Mucosa of gallbladder (tissue), 1 donor: ENCODE measurements around the gene TCHP. TPM values are rescaled to one million over a fixed set of nuclear protein-coding genes. Genes with fewer than 3 reads are reported as not detected.

Experiments used
- DNase-seq: peaks from one replicate; pipeline ENCODE4 v3.0.0-alpha.2; 2020; ENCODE audit warnings: low spot score
- total RNA-seq: library from RNA; stranded (reverse); gene quantifications from one replicate; pipeline ENCODE4 v1.2.1, GENCODE V29; 2021
- donor health status: DM: no; HTN: no; CAD: no.

The TCHP gene
- total RNA-seq, 1 donor from 2014 or later, result 18.8 TPM

DNA sequence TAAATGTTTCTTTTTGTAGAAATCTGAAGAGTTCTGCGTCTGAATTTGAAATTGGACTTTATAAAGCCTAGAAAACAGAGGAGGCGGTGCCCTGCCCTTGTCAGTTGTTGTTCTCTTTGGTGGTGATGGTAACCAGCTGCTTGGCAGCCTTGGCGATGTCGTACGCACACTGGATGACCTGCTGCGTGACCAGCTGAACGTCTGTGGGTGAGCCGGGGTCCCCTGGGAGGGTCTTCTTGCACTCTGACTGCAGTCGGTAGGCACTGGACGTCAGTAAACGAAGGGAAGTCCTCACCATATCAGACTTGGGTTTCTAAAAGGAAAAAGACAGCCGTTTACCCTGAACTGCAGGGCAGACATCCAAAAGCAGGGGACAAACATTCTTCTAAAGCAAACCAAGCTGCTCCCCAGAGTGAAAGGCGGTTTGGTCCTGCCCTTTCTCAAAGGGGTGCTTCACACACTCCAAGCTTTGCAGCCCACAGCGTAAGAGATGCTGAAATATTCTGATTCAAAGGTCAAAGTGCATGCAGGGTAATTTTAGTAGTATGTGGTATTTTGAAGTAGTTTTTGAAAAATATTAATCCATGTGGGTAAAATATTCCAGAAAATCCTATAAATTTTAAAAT lies 32.9 kb downstream of the TCHP start:
- peak; percentile 64 for DNase-seq

DNA sequence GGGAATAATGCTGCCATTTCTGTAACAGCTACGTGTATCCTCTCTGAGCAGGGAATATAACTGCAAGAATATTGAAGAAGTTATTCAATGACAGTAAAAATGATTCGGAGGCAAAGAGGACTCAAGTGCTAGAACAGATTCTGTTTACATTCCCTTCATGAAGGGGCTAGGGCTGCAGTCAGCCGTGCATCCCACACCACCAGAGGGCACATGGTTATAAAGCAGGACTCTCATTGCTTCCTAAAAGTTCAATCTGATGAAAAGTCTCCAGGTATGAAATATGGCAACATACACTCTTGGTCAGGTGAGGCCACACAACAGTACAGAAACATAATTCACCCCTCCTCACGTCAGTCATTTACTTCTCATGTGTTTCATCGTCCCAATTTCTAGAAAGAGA lies 34.0 kb downstream of the TCHP start:
- no peak for DNase-seq

DNA sequence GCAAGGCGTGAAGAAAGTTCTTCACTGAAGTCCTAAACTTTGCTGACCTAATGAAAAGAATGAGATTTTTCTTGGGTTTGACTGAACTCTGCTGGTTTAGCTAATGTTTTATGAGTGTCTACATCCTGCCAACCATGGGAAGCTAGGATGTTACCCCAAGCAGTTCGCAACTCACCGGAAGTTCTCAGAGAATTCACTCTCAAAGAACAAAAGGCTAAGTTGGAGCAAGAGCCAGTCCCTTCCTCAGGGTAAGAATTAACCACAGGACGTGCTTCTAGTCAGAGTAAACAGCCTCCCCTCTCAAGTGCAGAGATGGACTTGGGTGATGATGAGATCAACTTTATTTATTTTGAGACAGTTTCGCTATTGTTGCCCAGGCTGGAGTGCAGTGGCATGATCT lies 37.3 kb downstream of the TCHP start:
- DNase-seq, result no peak

DNA sequence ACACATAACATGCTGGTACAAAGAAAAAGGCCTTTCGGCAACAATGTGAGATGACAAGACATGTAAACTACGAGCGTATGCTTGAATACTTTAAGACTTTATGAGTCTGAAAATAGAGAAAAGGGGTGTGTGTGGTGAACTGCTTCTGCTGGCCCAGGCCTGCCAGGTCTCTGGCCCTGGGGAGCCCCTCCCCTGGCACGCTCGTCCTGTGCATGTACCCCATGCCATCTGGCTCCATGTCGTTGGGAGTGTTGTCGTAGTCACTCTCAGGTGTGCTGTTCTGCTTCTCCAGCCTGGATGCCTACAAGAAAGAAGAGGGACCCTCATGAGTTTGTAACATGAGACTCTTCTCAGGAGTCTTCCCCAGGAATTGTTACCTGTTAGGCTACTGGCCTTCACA lies 38.9 kb downstream of the TCHP start:
- no peak for DNase-seq

DNA sequence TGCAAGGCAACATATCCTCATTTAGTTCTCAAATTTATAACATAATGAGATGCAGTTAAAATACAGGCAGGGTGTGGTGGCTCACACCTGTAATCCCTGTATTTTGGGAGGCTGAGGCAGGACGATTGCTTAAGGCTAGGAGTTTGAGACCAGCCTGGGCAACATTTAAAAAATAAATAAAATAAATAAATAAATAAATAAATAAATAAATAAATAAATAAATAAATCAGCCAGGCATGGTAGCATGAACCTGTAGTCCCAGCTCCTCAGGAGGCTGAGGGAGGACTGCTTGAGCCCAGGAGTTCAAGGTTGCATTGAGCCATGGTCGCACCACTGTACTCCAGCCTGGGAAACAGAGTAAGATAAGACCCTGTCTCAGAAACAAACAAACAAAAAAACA lies 39.4 kb downstream of the TCHP start:
- no peak for DNase-seq

DNA sequence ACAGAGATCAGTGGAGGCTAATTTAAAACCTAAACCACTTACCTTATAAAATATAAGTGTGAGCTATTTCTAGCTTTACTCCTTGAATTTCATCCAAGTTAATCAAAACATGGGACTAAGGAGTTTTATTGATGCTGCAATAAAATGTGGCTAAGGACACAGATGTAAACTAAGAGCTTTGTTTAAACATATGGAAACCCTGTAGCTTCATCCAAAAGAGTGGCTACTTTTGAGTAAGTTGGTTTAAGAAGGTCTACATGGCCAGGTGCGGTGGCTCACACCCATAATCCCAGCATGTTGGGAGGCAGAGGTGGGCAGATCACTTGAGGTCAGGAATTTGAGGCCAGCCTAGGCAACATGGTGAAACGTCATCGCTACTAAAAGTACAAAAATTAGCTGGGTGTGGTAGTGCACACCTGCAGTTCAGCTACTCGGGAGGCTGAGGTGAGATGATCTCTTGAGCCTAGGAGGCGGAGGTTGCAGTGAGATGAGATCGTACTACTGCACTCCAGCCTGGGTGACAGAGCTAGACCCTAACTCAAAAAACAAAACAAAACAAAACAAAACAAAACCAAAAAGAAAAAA lies 40.4 kb downstream of the TCHP start:
- no peak for DNase-seq

DNA sequence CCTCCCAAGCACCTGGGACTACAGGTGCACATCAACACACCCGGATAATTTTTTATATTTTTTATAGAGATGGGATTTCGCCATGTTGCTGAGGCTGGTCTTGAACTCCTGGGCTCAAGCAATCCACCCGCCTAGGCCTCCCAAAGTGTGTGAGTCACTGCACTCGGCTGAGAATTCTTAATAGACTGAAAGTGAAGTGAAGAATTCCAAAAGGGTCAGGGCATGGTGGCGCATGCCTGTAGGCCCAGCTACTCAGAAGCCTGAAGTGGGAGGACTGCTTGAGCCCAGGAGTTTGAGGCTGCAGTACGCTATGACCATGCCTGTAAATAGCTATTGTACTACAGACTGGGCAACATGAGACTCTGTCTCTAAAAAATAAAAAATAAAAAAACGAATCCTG lies 43.7 kb downstream of the TCHP start:
- DNase-seq, result no peak

DNA sequence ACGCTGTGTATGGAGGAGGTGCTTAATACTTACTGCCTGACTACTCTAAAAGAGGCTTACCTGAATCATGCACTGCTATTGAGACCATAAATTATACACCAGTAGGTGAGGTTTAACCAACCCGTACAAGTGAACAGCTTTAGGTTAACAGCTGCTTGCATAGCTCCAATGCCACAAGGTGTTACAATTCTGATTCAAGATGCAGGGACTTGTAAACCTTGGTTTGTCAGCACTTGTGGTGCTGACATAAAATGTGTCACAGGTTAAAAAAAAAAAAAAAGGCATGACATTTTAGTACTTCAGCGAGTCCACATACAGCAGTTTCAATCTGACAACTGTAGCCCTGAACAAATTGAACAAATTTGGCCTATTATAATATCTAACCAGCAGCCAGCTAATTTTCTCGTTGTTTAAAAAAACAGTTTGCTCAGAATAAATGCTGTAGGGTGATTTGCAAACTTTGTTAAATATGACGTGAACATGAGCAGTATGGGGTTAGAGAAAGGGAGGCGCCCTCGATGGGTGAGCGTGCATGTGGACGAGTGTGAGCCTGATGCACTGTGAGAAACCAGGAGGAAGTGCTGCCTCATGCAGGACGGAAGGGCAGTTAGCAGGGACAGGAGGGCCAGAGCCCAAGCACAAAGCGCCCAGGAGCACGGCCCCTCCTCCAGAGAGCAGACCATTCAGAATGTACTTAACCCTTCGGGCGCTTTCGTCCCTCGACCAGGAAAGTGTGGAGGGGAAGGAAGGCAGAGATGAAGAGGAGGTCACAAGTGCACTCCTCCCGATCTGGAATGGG lies 44.7 kb downstream of the TCHP start:
- peak; percentile 14 for DNase-seq

DNA sequence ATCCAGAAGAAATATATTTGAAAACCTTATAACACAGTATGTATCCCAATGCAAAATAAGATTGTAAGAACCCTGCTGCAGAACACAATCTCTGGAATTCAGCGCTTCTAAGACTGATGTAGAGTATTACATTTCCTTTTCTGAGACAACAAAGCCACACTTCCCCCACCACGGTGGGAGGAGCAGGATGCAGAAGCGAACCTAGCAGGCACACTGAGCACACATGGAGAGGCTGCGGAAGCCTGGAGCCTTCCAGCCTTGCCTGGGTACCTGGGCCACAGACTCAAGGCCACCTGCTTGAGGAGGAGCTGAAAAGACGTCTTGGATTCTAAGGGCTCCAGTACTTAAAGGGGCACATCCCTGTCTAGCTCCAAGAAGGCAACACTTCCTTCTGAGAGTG lies 46.4 kb downstream of the TCHP start:
- DNase-seq, result no peak

DNA sequence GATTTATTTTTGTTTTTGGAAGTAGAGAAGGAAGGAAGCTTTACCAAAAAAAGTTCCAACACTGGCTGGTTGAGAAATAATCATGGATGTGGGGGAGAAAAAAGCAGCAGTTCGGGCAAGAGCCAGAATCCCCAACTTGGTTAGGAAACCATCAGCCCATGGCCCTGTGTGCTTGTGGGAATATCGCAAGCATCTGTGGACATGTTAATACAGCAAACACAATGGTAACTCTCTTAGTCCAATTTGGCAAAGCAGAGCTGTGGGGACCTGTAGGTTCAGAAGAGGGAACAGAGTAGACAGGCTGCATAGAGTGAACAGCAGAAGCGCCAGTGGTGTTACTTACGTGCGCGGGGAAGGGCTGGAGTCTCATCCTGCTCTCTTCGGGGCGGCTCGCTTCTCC lies 46.8 kb downstream of the TCHP start:
- no peak for DNase-seq

DNA sequence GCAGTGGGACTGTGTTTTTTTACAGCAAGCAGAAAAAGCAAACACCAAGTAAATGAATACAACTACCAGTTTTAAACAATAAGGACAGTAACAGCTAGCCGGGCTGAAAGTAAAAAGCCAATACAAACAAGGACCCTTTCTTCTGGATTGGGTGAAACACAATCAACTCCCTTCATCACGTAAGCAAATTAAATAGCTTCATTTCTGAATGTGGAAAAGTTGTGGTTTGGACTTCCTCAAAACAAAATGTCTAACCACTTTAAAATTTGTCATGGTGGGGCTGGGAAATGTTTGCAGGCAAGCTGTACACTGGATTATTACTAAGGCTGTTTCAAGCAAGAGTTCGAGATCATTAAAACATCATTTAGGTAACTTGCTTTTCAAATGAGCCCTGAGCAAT lies 47.4 kb downstream of the TCHP start:
- DNase-seq, result no peak

DNA sequence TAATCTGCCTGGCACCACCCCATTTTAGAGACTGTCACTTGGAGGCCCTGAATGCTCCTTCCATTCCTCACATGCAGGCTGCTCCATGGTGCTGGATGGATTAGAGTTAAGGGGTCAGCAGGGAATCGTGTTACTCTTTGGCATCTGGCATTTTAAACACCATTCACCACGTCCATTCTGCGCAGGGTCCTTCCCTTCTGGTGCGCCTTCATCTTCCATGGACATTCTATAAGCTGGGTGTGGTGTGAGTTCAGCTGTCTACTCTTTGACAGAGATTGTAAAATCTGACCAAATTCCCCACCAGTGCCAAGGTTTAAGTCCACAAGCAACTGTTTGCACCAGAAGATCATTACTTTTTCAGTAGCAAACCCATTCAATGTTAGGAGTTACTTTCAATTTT lies 48.3 kb downstream of the TCHP start:
- DNase-seq, result no peak

DNA sequence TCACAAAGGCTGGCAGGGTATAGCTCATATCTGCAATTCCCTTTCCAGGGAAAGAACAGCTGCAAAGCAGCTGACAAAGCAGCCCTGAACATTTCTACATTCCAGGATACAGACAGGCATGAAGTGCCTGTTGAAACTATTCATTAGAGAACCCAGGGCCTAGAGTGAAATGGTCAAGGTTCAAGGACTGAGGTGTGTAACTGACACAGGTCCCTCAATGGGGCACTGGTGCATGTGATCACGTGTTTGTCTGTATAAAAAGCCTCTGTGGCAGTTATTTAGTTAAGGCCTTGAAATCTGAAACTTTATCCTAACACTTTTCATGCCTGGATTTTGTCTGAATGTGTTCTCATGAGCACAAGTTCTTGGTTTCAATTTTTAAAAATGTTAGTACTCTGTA lies 49.0 kb downstream of the TCHP start:
- peak; percentile 35 for DNase-seq

DNA sequence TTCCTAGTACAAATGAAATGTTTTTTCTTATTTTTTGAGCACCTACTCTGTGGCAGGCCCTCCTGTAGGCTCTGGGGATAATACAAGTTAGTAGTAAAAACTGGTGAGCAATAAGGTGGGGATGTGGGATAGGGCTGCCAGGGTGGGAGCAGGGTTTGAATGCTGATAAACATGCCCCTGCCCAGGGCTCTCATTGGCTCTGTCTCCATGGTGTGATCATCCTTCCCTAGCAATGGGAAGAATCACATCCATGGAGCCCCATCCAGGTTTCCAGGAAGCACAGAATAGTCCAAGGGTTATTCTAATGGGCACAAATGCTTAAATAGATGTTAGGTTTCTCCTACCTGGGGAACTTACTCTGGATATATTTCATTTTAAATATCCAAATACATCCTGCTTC lies 50.6 kb downstream of the TCHP start:
- DNase-seq, result no peak

DNA sequence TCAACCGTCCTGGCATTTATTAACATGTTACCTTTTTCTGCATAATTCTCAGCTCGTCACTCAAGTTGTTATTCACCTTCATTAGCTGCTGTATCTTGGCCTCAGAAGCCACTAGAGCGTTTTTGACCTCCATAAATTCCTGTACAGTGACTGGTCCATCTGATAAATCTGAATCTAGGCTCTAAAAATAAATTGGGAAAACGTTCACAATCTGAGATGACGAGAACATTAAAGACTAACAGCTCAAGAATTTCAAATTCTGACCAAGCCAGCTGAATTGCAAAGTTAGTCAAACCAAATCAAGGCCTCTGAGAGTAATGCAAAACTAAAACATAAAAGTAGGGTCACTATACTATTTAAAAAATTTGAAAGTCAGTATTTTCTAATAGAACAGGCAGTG lies 51.1 kb downstream of the TCHP start:
- no peak for DNase-seq

DNA sequence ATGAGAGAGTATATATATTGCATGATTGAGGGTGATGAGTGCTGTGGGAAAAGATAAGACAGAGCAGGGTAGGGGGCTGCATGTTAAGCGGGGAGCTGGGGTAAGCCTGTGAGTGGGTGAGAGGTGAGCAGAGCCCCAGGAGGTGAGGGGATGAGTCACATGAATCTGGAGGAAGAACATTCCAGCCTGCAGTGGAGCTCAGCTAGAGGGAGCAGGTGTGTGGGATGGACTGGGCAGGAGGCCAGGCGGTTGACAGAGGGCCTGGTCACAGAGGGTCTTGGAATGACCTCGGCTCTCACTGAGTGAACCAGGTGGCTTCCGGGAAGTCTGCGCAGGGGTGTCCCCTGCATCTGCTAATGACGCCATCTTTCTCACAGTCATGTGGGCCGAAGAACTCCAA lies 51.7 kb downstream of the TCHP start:
- DNase-seq, result no peak

DNA sequence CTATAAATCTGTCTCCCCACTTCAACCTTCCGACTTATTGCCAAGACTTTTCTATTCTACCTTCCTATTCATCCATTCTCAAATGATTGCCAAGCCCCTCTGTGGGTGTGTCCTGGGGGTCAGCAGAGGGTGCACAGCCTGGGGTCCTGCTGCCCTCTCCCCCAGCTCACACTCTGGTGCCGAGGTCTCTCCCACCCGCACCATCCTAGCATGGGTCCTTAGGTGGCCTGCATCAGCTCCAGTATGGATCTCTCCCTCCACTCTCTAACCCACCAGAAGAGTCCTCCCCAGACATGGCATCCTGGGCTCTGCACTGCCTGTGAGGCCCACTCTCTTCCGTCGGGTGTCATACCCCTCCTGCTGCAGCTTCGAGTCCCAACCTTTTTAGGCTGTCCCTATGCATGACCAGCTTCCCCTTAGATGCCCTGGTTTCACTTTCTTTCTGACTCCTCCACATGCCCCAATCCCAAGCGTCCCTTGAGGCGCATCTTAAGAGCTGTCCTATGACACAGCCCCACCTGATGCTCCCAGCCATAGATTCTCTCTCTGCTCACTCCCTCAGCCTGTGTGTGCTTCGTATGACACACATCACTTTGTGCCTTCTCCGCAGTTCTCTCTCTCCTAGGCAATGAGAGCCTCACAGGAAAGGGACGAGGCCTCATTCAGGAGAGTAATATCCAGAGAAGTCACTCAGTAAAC lies 52.2 kb downstream of the TCHP start:
- DNase-seq, result no peak

DNA sequence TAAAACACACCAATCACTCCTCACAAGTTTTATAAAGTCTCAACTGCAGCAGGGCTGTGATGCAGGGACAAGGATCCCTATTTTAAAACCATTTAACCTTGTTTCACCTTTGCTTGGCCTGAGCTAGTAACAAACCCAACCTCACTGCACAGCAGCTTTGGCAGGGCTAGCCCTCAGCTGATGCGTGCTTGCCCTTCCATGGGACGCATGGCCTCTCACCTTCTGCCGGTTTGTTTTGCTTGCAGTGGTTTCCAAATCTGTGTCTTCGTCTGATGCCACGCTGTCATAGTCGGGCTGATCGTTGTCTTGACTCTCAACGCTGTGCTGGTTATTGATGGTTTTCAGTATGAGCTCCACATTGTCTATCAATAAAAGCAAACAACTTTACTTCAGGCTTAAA lies 52.8 kb downstream of the TCHP start:
- DNase-seq, result no peak

DNA sequence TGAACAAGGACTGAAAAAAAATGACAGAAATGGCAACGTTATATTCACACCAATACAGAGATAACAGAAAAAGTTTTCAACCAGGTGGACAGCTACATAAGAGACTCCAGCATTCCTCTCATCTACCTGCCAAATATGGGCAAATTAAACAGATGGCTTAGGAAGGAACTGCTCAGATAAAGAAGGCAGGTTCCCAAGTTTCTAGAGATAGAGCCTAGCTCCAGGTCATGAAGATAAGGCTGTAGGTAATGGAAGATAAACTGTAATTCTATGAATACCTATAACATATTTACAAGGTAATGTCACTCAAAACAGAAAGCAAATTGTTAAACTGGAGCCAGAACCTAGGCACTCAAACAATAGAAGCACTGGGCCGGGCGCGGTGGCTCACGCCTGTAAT lies 53.6 kb downstream of the TCHP start:
- no peak for DNase-seq

DNA sequence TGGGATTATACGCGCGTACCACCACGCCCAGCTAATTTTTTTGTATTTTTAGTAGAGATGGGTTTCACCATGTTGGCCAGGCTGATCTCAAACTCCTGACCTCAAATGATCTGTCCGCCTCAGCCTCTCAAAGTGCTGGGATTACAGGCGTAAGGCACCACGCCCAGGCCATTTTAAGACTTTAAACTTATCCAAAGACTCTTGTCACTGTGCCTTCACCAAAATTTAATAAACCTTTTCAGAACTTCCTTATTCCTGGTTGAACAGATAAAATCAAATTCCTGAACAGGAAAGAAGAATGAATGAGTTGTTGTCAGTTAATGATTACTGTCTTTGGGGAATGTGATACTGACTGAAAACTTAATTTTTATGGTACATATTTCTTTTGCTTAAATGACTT lies 58.3 kb downstream of the TCHP start:
- DNase-seq, result no peak

DNA sequence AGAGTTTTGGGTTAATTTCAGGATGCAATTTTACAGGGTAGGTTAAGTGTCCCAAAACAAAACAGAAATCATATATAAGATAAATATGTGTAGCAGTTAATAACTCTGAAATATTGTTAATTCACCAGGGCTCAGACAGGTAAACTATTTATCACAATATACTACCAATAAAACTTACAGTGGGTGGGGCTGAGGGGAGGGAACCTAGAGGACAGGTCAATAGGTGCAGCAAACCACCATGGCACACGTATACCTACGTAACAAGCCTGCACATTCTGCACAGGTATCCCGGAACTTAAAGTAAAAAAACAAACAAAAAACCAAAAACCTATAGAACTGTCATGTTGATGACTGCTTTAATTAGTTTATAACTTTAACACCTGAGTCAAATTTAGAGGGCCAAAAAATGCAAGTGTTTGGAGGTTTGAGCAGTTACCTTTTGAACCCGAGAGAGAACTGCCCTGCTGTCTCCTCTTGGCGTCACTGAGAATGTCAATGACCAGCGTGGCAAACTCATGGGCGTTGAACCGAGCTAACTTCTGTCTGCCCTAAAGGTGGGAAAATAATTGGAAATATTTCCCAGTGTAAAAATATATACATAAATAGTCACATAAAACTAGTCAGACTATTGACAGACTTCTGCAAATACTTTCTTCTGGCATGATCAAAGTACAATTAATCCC lies 59.5 kb downstream of the TCHP start:
- no peak for DNase-seq

DNA sequence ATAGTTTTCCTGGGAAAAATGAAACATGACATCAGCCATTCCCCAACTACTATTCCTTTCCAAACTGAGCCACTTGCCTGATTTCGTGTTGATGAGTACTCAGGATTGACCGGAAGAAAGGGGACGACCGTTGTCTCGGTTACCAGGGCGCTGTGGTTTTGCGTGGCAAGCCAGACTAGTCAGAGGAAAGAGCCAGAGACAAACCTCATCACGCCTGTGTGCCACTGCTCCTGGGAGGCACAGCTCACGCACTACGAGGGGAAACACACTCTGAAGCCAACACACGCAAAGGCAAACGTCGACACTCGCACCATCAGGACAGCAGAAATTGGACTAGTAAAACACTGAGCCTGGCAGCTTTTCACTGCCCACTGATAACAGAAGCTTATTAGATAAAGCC lies 61.1 kb downstream of the TCHP start:
- DNase-seq, result no peak
